HepG2 (cell line): ENCODE data around the gene WDR37. TPM values are rescaled to one million over a fixed set of nuclear protein-coding genes. Genes with fewer than 3 reads are reported as not detected.

Experiments used
- ATAC-seq: fragments of 200-7000 bp; cut with Tn5 transposase; 3 replicates; pipeline ENCODE4 v1.9.1; 2020; ENCODE audit warnings: mild to moderate bottlenecking, moderate library complexity
- BruUV-seq: library from RNA; stranded (reverse); fragments of 400-500 nt; replicated peaks from 2 replicates; lab custom pipeline; 2021; lab: Mats Ljungman, UMichigan
- CTCF ChIA-PET: fragments of 300-600 bp; formaldehyde crosslinking; extraction: SDS; loops from one replicate; lab custom pipeline; 2021; ENCODE audit warnings: low total read pairs, inconsistent platforms, low intra/inter-chr PET ratio; lab: Yijun Ruan, JAX
- POLR2A ChIA-PET: fragments of 350-600 bp; sonication (Branson Sonifier 250); formaldehyde crosslinking; loops from one replicate; lab custom pipeline; 2020; ENCODE audit warnings: antibody characterized with exemption, inconsistent platforms; lab: Yijun Ruan, JAX
- DNase-seq: peaks from one replicate; pipeline ENCODE4 v3.0.0-alpha.2; 2015; ENCODE audit warnings: low spot score
- FAIRE-seq: peaks from 3 replicates; lab custom pipeline; 2011; peaks lifted over from hg19 to GRCh38; lab: Jason Lieb, UNC
- H2AFZ ChIP-seq: one replicate; pipeline ENCODE4 v1.6.1; 2011; ENCODE audit warnings: low read length, inconsistent platforms
- H3K27ac ChIP-seq: fragments of 300-600 bp; 3 replicates; pipeline ENCODE4 v1.8.0; 2011; ENCODE audit warnings: mixed run types, mild to moderate bottlenecking, mixed read lengths, low read length, inconsistent platforms; ENCODE audit not compliant: insufficient read depth; ENCODE audit errors: extremely low read length
- H3K27me3 ChIP-seq, 2 experiments: fragments of 200-600 bp in 1 of 2; 2 replicates in 1 of 2; 3 replicates in 1 of 2; pipeline versions ENCODE4 v1.6.0 to v1.8.0; 2011; ENCODE audit warnings: low read length in 2 of 2, mild to moderate bottlenecking in 2 of 2, moderate library complexity in 2 of 2, inconsistent platforms in 1 of 2; ENCODE audit not compliant: insufficient read depth in 2 of 2, control insufficient read depth in 1 of 2
- H3K36me3 ChIP-seq, 2 experiments: fragments of 200-600 bp in 1 of 2; replicated peaks in 1 of 2; 2 replicates in 1 of 2; 3 replicates in 1 of 2; pipeline versions ENCODE4 v1.5.1 to v1.8.0; 2011; ENCODE audit warnings: low read length in 2 of 2, inconsistent platforms in 1 of 2; ENCODE audit not compliant: insufficient read depth in 2 of 2, control insufficient read depth in 1 of 2
- H3K4me1 ChIP-seq: 2 replicates; pipeline ENCODE4 v1.5.1; 2012; ENCODE audit warnings: low read length, inconsistent platforms; ENCODE audit not compliant: insufficient read depth
- H3K4me2 ChIP-seq: 2 replicates; pipeline ENCODE4 v1.6.0; 2011; ENCODE audit warnings: low read depth, low read length, inconsistent platforms
- H3K4me3 ChIP-seq, 3 experiments: fragments of 200-600 bp in 1 of 3; sonication (generic), shearing (Covaris generic) in 1 of 3; replicated peaks in 1 of 3; 2 replicates each; pipeline ENCODE4 v1.5.1; 2011 to 2016; ENCODE audit warnings: low read length in 3 of 3, inconsistent platforms in 2 of 3, low read depth in 2 of 3, mild to moderate bottlenecking in 2 of 3, control low read depth in 1 of 3, mixed read lengths in 1 of 3; ENCODE audit not compliant: insufficient read depth in 1 of 3
- H3K79me2 ChIP-seq: one replicate; pipeline ENCODE4 v1.6.1; 2011; ENCODE audit warnings: low read length, inconsistent platforms; ENCODE audit not compliant: insufficient read depth
- H3K9ac ChIP-seq: 2 replicates; pipeline ENCODE4 v1.6.0; 2011; ENCODE audit warnings: mild to moderate bottlenecking, low read depth, low read length, inconsistent platforms; ENCODE audit not compliant: insufficient read depth
- H3K9me3 ChIP-seq: 2 replicates; pipeline ENCODE4 v1.5.1; 2012; ENCODE audit warnings: mild to moderate bottlenecking, low read length
- H4K20me1 ChIP-seq: 2 replicates; pipeline ENCODE4 v1.6.0; 2011; ENCODE audit warnings: inconsistent platforms, mild to moderate bottlenecking, low read length, moderate library complexity; ENCODE audit not compliant: insufficient read depth
- BCL6 ChIP-seq: IDR thresholded peaks from 2 replicates; pipeline ENCODE4 v1.6.1; 2016; ENCODE audit warnings: missing genetic modification reagents, missing compliant biosample characterization
- CBX5 ChIP-seq: sonication (generic); formaldehyde crosslinking; IDR thresholded peaks from 2 replicates; pipeline ENCODE4 v1.4.0; 2020; ENCODE audit warnings: missing genetic modification reagents, borderline replicate concordance
- PRPF4 ChIP-seq: fragments of 200-400 bp; formaldehyde crosslinking; IDR thresholded peaks from 2 replicates; pipeline ENCODE4 v1.6.1; 2016; ENCODE audit warnings: low read length, low read depth; ENCODE audit not compliant: poor library complexity, severe bottlenecking
- REXO4 ChIP-seq: sonication (generic); formaldehyde crosslinking; IDR thresholded peaks from 2 replicates; pipeline ENCODE4 v1.8.0; 2022; ENCODE audit warnings: missing genetic modification reagents, mild to moderate bottlenecking, borderline replicate concordance
- SP2 ChIP-seq: sonication (generic); formaldehyde crosslinking; IDR thresholded peaks from 2 replicates; pipeline ENCODE4 v1.5.1; 2020; ENCODE audit warnings: mild to moderate bottlenecking, missing genetic modification reagents
- SP4 ChIP-seq: sonication (generic); formaldehyde crosslinking; IDR thresholded peaks from 2 replicates; pipeline ENCODE4 v1.8.1; 2023; ENCODE audit warnings: mild to moderate bottlenecking, missing genetic modification reagents
- SRF ChIP-seq: IDR thresholded peaks from 2 replicates; pipeline ENCODE4 v1.6.1; 2011; ENCODE audit warnings: mild to moderate bottlenecking, low read depth, low read length, moderate library complexity
- TAF15 ChIP-seq: fragments of 200-400 bp; formaldehyde crosslinking; IDR thresholded peaks from one replicate; pipeline ENCODE4 v1.6.1; 2018; ENCODE audit warnings: mild to moderate bottlenecking, low read depth, low read length; ENCODE audit not compliant: poor library complexity, severe bottlenecking
- ZBTB38 ChIP-seq: sonication (generic); formaldehyde crosslinking; IDR thresholded peaks from 2 replicates; pipeline ENCODE4 v1.5.1; 2020; ENCODE audit warnings: mild to moderate bottlenecking, missing genetic modification reagents
- ZFP90 ChIP-seq: sonication (generic); formaldehyde crosslinking; IDR thresholded peaks from 2 replicates; pipeline ENCODE4 v1.8.0; 2022; ENCODE audit warnings: missing genetic modification reagents, mild to moderate bottlenecking, inconsistent platforms, borderline replicate concordance
- ZNF33A ChIP-seq: sonication (generic); formaldehyde crosslinking; IDR thresholded peaks from 2 replicates; pipeline ENCODE4 v1.5.1; 2020; ENCODE audit warnings: missing genetic modification reagents, mild to moderate bottlenecking, moderate library complexity, borderline replicate concordance
- ZNF562 ChIP-seq: sonication (generic); formaldehyde crosslinking; IDR thresholded peaks from 2 replicates; pipeline ENCODE4 v1.8.0; 2022; ENCODE audit warnings: missing genetic modification reagents, borderline replicate concordance
- ZNF646 ChIP-seq: sonication (generic); formaldehyde crosslinking; IDR thresholded peaks from 2 replicates; pipeline ENCODE4 v1.9.0; 2021; ENCODE audit warnings: mild to moderate bottlenecking, missing genetic modification reagents
- ZNF781 ChIP-seq: sonication (generic); formaldehyde crosslinking; IDR thresholded peaks from 2 replicates; pipeline ENCODE4 v1.5.1; 2020; ENCODE audit warnings: borderline replicate concordance, mild to moderate bottlenecking, missing genetic modification reagents; ENCODE audit errors: not compliant biosample characterization
- ZSCAN20 ChIP-seq: sonication (generic); formaldehyde crosslinking; IDR thresholded peaks from 2 replicates; pipeline ENCODE4 v1.4.0; 2020; ENCODE audit warnings: missing genetic modification reagents, mild to moderate bottlenecking, borderline replicate concordance
- WGBS: methylation state at CpG from one replicate; pipeline ENCODE4 v1.1.6; 2017; ENCODE audit warnings: low lambda C conversion rate; 5-methylcytosine and 5-hydroxymethylcytosine counted together
- in situ Hi-C: cut with HindIII; loops from 2 replicates; pipeline ENCODE4 v1.10.0; 2017; ENCODE audit warnings: low pct_unique_long_range_greater_than_20kb; ENCODE audit not compliant: extremely low pct_ligation_motif_present
- intact Hi-C: fragments of 100-400 bp; cut with micrococcal nuclease; formaldehyde crosslinking; loops from one replicate; pipeline ENCODE4 v1.10.0; 2022; ENCODE audit not compliant: unreplicated experiment
- polyA plus RNA-seq, 8 experiments: library from polyadenylated mRNA; depleted of rRNA in 3 of 8; stranded (reverse) in 7 of 8; unstranded in 1 of 8; fragments of >200 nt; fragmentation: Illumina TruSeq in 4 of 8; extraction: Trizol in 4 of 8; gene quantifications; 2 replicates each; pipeline versions ENCODE4 v1.2.1 to v1.2.3, GENCODE V29; 2011 to 2016; ENCODE audit warnings: low read depth in 4 of 8, missing spikeins in 1 of 8, mixed read lengths in 1 of 8; ENCODE audit not compliant: insufficient read depth in 1 of 8
- total RNA-seq, 5 experiments: library from RNA; depleted of rRNA; stranded (reverse); fragments of >200 nt; fragmentation: Illumina TruSeq; extraction: Trizol; gene quantifications; 2 replicates each; pipeline ENCODE4 v1.2.3, GENCODE V29; 2016; ENCODE audit warnings: low read depth in 1 of 5
- TF ChIP-seq, protein P1 (sequence below): sonication (generic); formaldehyde crosslinking; conservative IDR thresholded peaks from 2 replicates; pipeline ENCODE4 v1.5.0; 2020; ENCODE audit warnings: missing genetic modification reagents

WDR37 gene
- total and polyA plus RNA-seq, 2 of the 13 experiments (the other 11 are each of a cell fraction or from before 2014, with no cell fraction given): 5.9 to 7.5 TPM

DNA sequence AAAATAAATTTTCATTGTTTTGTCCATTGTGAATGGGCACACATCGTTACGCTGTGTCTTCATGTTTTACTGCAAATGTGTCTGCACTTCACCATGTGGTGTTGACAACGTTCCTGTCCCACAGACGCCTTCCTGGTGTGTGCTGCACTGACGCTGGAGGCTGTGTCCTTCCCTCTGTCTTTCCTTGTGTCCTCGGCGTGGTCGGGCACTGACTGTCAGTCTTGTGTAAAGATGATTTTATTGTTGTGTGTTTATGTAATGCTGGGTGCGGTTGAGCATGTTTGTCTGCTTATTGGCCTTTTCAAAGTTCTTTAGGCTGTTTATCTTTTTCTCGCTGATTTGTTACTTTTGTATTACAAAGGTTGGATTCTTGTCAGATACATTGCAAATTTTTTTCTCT is 48.6 kb upstream of the WDR37 start (continued):
- TF ChIP-seq, protein P1, sequence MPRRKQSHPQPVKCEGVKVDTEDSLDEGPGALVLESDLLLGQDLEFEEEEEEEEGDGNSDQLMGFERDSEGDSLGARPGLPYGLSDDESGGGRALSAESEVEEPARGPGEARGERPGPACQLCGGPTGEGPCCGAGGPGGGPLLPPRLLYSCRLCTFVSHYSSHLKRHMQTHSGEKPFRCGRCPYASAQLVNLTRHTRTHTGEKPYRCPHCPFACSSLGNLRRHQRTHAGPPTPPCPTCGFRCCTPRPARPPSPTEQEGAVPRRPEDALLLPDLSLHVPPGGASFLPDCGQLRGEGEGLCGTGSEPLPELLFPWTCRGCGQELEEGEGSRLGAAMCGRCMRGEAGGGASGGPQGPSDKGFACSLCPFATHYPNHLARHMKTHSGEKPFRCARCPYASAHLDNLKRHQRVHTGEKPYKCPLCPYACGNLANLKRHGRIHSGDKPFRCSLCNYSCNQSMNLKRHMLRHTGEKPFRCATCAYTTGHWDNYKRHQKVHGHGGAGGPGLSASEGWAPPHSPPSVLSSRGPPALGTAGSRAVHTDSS (CRISPR knock-in tag): no peak
- no peak for TF ChIP-seq SRF

DNA sequence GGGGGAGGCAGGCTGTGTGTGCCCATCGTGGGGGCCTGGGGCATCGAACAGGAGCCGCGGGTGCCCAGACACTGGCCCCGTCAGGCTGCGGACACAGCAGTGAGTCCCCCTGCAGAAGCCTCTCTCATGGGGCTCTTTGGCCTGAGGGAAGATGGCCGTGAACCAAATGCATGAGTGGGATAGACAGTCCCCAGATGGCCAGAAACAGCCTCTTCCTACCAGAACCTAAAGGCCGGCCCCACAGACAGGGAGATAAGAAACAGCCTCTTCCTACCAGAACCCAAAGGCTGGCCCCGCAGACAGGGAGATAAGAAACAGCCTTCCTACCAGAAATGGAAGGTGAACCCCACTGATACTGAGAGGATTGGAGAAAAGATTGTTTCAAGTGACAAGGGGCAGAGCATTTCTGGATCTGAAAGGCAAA is 47.1 kb upstream of the WDR37 start:
- no TSS peak for BruUV-seq
- 78% methylated on average over 4 of the region's 9 CpGs for WGBS
- CTCF ChIA-PET: no interaction called here
- no peak for DNase-seq
- no peak overlapping the region for H3K9ac ChIP-seq
- no peak for FAIRE-seq
- intact Hi-C loops: no loop called here
- H4K20me1 ChIP-seq: no peaks in the 10 kb centered on the region; the same call in 1 of the 2 replicates
- POLR2A ChIA-PET: no interaction called here
- no peak overlapping the region for H3K4me2 ChIP-seq
- no peaks in the 10 kb centered on the region for H3K27me3 ChIP-seq
- H3K36me3 ChIP-seq: peaks cover 41 to 90% of the 10 kb centered on the region in 2 experiments
- H3K9me3 ChIP-seq: no peaks in the 10 kb centered on the region
- no peak for ATAC-seq
- H3K4me3 ChIP-seq: no peak overlapping the region
- H3K27ac ChIP-seq: no peak overlapping the region
- no peaks in the 10 kb centered on the region for H3K79me2 ChIP-seq
- H2AFZ ChIP-seq: no peak overlapping the region
- in situ Hi-C loops: no loop called here
- H3K4me1 ChIP-seq: no peaks in the 10 kb centered on the region
- TF ChIP-seq CBX5 (CRISPR knock-in tag): no peak
- TF ChIP-seq REXO4 (CRISPR knock-in tag): no peak
- no peak for TF ChIP-seq ZNF562
- no peak for TF ChIP-seq ZNF33A (CRISPR knock-in tag)
- TF ChIP-seq ZBTB38 (CRISPR knock-in tag): no peak
- no peak for TF ChIP-seq ZSCAN20 (CRISPR knock-in tag)
- no peak for TF ChIP-seq ZNF646 (CRISPR knock-in tag)
- TF ChIP-seq SP2 (CRISPR knock-in tag): no peak
- no peak for TF ChIP-seq SP4 (CRISPR knock-in tag)
- no peak for TF ChIP-seq TAF15
- TF ChIP-seq ZFP90 (CRISPR knock-in tag): no peak
- no peak for TF ChIP-seq BCL6
- TF ChIP-seq ZNF781: no peak
- TF ChIP-seq PRPF4: no peak
